GM08714 (cell line): ENCODE data around the gene CHKA.
"Not testable (repeated sequence)": the region's sequence is repeated elsewhere in the genome, so short reads cannot be mapped to it uniquely, and the experiment has no call there.

Experiments
- H3K4me3 ChIP-seq: fragments of 200-500 bp; sonication (Bioruptor generic); 2 replicates; pipeline ENCODE4 v1.5.1; 2014; ENCODE audit warnings: mild to moderate bottlenecking, low read length, inconsistent platforms
- ZNF274 ChIP-seq: IDR thresholded peaks from 2 replicates; pipeline ENCODE4 v1.6.1; 2012; ENCODE audit warnings: mild to moderate bottlenecking, low read depth, low read length

The CHKA gene

GRCh38 chr11:68115285-68115684 is 5.9 kb downstream of the CHKA start:
- TF ChIP-seq ZNF274 = no peak

GRCh38 chr11:68113986-68114385 is 7.2 kb downstream of the CHKA start:
- no peak for TF ChIP-seq ZNF274
- no peak overlapping the region for H3K4me3 ChIP-seq

More at GRCh38 chr11:68115285-68115684, 5.9 kb downstream of the CHKA start:
- H3K4me3 ChIP-seq = no peak overlapping the region

- TF ChIP-seq ZNF274 = no peak
- H3K4me3 ChIP-seq = no peak overlapping the region
Measured at GRCh38 chr11:68107689-68108088, 13.5 kb downstream of the CHKA start.

DNA sequence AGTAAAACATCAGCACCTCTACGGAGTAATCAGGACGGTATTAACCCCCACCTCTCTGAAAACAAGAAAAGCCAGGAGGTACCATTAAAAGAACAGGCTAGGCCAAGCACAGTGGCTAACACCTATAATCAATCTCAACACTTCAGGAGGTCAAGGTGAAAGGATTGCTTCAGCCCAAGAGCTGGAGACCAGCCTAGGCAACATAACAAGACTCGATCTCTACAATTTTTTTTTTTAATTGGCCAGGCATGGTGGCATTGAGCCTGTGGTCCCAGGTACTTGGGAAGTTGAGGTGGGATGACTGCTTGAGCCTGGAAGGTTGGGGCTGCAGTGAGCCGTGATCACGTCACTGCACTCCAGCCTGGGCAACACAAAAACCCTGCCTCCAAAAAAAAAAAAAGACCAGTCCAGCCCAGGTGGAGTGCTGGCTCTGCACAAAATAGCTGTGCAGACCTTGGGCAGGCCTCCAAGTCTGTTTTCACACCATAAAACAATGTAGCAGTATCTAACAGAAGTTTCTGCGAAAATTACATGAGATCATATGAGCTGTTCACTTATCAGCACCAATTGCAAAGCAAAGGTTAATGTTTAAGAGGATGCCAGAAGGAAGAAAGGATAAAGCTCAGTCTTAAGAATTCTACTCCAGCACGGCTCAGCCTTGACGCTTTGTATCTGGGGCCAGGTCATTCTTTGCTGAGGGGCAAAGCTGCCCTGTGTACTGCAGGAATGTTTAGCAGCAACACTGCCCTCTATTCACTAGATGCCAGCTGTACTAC is 14.8 kb downstream of the CHKA start:
- no peak overlapping the region for H3K4me3 ChIP-seq
- TF ChIP-seq ZNF274 = no peak

DNA sequence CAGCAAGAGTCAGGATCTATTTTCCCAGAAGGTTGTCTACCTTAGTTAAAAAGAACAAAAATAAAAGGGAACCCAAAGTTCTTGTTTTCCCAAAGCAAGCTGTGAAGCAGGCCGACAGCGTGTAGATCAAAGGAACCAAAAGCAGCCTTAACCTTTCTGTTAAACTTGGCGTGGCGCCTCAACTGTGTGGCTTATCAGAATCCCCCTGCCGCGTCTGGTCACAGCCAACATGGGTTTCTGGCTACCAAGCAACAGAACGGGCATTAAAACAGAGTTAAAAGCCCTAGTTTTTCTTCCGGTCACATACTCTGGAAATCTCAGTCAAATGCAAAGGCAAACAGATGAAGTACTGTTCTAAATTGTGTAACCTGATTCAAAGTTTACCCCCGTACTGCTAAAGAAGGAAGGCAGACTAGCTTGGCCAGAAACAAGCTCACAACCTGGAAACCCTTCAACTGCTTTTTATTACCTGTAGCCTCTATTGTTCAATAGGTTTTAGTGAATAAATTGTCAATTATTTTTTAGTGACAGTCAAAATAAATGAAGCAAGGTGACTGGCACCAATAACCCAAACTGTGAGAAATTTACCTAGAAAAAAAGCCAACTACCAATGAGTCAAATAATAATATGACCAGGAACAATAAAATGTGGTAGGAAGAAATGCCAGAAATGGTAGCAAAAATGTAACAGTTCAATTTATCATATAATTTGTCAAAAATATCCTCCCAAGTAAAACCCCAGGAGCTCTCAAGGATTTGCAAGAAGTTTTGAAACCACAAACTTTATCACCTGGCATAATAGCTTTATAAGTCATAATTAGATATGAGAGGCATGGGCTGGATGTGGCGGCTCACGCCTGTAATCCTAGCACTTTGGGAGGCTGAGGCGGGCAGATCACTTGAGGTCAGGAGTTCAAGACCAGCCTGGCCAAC is 21.4 kb downstream of the CHKA start:
- peak overlapping the region; percentile 59; the same call in 1 of the 2 replicates for H3K4me3 ChIP-seq
- TF ChIP-seq ZNF274 = no peak

GRCh38 chr11:68099057-68099456 is 22.1 kb downstream of the CHKA start:
- no peak for TF ChIP-seq ZNF274
- H3K4me3 ChIP-seq = peak overlapping the region; percentile 59; the same call in 1 of the 2 replicates

- no peak for TF ChIP-seq ZNF274
- H3K4me3 ChIP-seq = no peak overlapping the region
Measured at GRCh38 chr11:68096962-68097361, 24.2 kb downstream of the CHKA start.

GRCh38 chr11:68093565-68093964 is 27.6 kb downstream of the CHKA start:
- no peak overlapping the region for H3K4me3 ChIP-seq
- no peak for TF ChIP-seq ZNF274

DNA sequence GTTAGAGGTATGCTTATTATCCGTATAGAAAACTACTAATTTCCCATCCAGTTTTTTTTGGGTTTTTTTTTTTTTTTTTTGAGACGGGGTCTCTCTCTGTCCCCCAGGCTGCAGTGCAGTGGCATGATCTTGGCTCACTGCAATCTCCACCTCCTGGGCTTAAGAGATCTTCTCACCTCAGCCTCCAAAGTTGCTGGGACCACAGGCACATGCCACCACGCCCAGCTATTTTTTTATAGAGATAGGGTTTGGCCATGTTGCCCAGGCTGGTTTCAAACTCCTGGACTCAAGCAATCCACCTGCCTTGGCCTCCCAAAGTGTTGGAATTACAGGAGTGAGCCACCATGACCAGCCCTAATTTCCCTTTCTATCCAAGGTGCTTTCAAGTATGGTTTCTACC is 28.2 kb downstream of the CHKA start:
- not testable (repeated sequence) for H3K4me3 ChIP-seq

DNA sequence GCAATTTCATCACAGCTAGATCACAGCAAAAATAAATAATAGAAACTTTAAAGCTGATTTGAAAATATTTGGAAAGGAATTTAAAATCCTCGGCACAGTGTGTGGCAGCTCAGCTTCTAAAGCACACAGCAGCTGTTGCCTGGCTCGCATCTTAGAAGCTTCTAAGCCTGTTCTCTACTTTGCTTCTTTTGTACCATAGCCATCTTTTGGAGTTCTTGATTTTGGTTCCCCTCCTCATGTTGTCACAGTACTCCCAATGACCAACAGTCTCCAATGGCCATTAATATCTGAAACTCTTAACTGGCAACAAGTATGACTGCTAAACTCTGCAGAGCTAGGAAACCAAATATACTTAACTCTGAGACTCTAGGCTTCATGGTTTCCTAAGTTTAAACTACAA is 28.8 kb downstream of the CHKA start:
- no peak for TF ChIP-seq ZNF274
- H3K4me3 ChIP-seq = no peak overlapping the region

DNA sequence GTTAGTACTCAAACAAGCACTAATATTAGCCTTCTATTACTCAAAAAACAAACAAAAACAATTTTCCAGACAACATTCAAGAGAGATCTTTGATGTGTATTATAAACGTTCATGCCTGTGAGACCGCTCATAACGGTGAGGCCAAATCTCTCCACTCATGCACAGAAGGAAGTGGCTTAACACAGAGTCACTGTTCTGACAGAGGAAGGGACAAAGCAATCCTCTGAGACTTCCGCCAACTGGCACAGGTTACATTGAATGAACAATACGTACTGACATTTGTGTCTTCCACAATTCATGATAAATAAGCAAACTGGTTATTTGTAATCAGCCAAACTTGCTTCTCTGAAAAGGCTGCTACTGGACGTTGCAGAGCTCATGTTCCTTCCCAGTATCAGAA is 30.5 kb downstream of the CHKA start:
- TF ChIP-seq ZNF274 = no peak
- H3K4me3 ChIP-seq = no peak overlapping the region

DNA sequence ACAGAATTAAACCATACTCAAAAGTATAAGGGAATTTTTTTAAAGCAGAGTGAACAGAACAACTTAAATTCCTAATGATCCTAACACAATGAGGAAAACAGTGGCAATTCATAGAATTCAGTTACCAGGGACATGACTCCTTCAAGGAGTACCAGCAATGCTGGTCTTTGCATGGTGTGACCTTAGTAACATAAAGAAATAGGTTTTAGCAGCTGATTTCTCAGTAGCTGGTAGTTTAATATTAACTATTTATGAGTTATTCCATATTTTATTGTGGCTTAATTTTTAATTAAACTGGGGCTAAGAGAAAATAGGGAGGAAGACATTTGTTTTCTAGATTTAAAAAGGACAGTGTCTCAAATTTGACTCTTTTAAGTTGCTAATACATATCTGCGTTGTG is 30.9 kb downstream of the CHKA start:
- no peak for TF ChIP-seq ZNF274
- no peak overlapping the region for H3K4me3 ChIP-seq

- no peak for TF ChIP-seq ZNF274
Measured at GRCh38 chr11:68089679-68090078, 31.5 kb downstream of the CHKA start.

GRCh38 chr11:68083517-68083916 is 37.7 kb downstream of the CHKA start:
- no peak for TF ChIP-seq ZNF274
- no peak overlapping the region for H3K4me3 ChIP-seq

More at GRCh38 chr11:68089679-68090078, 31.5 kb downstream of the CHKA start:
- H3K4me3 ChIP-seq = no peak overlapping the region

- H3K4me3 ChIP-seq = no peak overlapping the region
Measured at GRCh38 chr11:68082481-68082880, 38.7 kb downstream of the CHKA start.

GRCh38 chr11:68081691-68082090 is 39.5 kb downstream of the CHKA start:
- H3K4me3 ChIP-seq = no peak overlapping the region
- TF ChIP-seq ZNF274 = no peak

More at GRCh38 chr11:68082481-68082880, 38.7 kb downstream of the CHKA start:
- TF ChIP-seq ZNF274 = no peak
